ENCODE results near the gene PIK3CA.
"Not testable (repeated sequence)": the region's sequence is repeated elsewhere in the genome, so short reads cannot be mapped to it uniquely, and the experiment has no call there.

Gene PIK3CA

GRCh38 chr3:179200790-179201189, 52.6 kb downstream of the PIK3CA start:
- DNase-seq (ENCODE audit: low read depth), result no peak

- DNase-seq (ENCODE audit: low read depth), result not testable (repeated sequence)
Observed at GRCh38 chr3:179215550-179215949, 67.4 kb downstream of the PIK3CA start.

- not testable (repeated sequence) for DNase-seq (ENCODE audit: low read depth)
Observed at GRCh38 chr3:179218213-179218612, 70.1 kb downstream of the PIK3CA start.

- no peak for DNase-seq (ENCODE audit: low read depth)
Observed at GRCh38 chr3:179223548-179223947, 75.4 kb downstream of the PIK3CA start.

- DNase-seq (ENCODE audit: low read depth), result no peak
Observed at GRCh38 chr3:179224584-179224983, 76.4 kb downstream of the PIK3CA start.

GRCh38 chr3:179227349-179227748, 79.2 kb downstream of the PIK3CA start:
- no peak for DNase-seq (ENCODE audit: low read depth)

GRCh38 chr3:179229177-179229576, 81.0 kb downstream of the PIK3CA start:
- no peak for DNase-seq (ENCODE audit: low read depth)

GRCh38 chr3:179233043-179233442, 84.9 kb downstream of the PIK3CA start:
- DNase-seq (ENCODE audit: low read depth), result no peak

GRCh38 chr3:179234199-179234598, 86.0 kb downstream of the PIK3CA start:
- no peak for DNase-seq (ENCODE audit: low read depth)

GRCh38 chr3:179236669-179237301, 88.6 kb downstream of the PIK3CA start:
- no peak for DNase-seq (ENCODE audit: low read depth)

GRCh38 chr3:179240299-179240698, 92.1 kb downstream of the PIK3CA start:
- DNase-seq (ENCODE audit: low read depth), result not testable (repeated sequence)

- not testable (repeated sequence) for DNase-seq (ENCODE audit: low read depth)
Observed at GRCh38 chr3:179242859-179243258, 94.7 kb downstream of the PIK3CA start.

GRCh38 chr3:179244878-179245277, 96.7 kb downstream of the PIK3CA start:
- DNase-seq (ENCODE audit: low read depth), result no peak

- no peak for DNase-seq (ENCODE audit: low read depth)
Observed at GRCh38 chr3:179247289-179248015, 99.3 kb downstream of the PIK3CA start.

- DNase-seq (ENCODE audit: low read depth), result no peak
Observed at GRCh38 chr3:179250803-179251476, 102.8 kb downstream of the PIK3CA start, which contains the start of gene KCNMB3. TSS of gene KCNMB3 (minus strand) at chr3:179251114. CDS start at chr3:179250990, 124 bp downstream.

GRCh38 chr3:179256813-179257212, 108.7 kb downstream of the PIK3CA start:
- DNase-seq (ENCODE audit: low read depth), result no peak

- not testable (repeated sequence) for DNase-seq (ENCODE audit: low read depth)
Observed at GRCh38 chr3:179257742-179258141, 109.6 kb downstream of the PIK3CA start.

- no peak for DNase-seq (ENCODE audit: low read depth)
Observed at GRCh38 chr3:179258820-179259219, 110.7 kb downstream of the PIK3CA start.

GRCh38 chr3:179259959-179260756, 112.0 kb downstream of the PIK3CA start:
- DNase-seq (ENCODE audit: low read depth), result not testable (repeated sequence)

GRCh38 chr3:179260949-179261765, 113.0 kb downstream of the PIK3CA start:
- peak; percentile 51 for DNase-seq (ENCODE audit: low read depth)

- no peak for DNase-seq (ENCODE audit: low read depth)
Observed at GRCh38 chr3:179263134-179263533, 115.0 kb downstream of the PIK3CA start.
